Neural cell (in vitro differentiated cells): ENCODE measurements around the gene NDFIP2.

ENCODE experiments used
- EP300 ChIP-seq: fragments of 450-650 bp; conservative IDR thresholded peaks from 2 replicates; pipeline ENCODE4 v1.6.1; 2014; ENCODE audit warnings: antibody characterized with exemption, mild to moderate bottlenecking, moderate library complexity; ENCODE audit not compliant: poor library complexity, severe bottlenecking
- EZH2 ChIP-seq: fragments of 200-600, 300-800 bp; shearing (Covaris generic), sonication (generic); IDR thresholded peaks from 2 replicates; pipeline ENCODE4 v1.6.1; 2014; ENCODE audit warnings: antibody characterized with exemption, low read length, borderline replicate concordance, mild to moderate bottlenecking; ENCODE audit not compliant: insufficient read depth, poor library complexity, severe bottlenecking
- POLR2AphosphoS5 ChIP-seq: IDR thresholded peaks from 2 replicates; pipeline ENCODE4 v1.6.1; 2012
- SMC3 ChIP-seq: fragments of 450-650 bp; conservative IDR thresholded peaks from 2 replicates; pipeline ENCODE4 v1.6.1; 2014; ENCODE audit warnings: antibody characterized with exemption, mild to moderate bottlenecking, moderate library complexity; ENCODE audit not compliant: poor library complexity
- TAF1 ChIP-seq: IDR thresholded peaks from 2 replicates; pipeline ENCODE4 v1.6.1; 2012; ENCODE audit warnings: low read depth
- TF ChIP-seq, protein P1 (sequence below): fragments of 450-650 bp; IDR thresholded peaks from 2 replicates; pipeline ENCODE4 v1.5.1; 2014; ENCODE audit warnings: antibody characterized with exemption, mild to moderate bottlenecking, moderate library complexity; ENCODE audit not compliant: poor library complexity, severe bottlenecking
- TF ChIP-seq, protein P2 (sequence below): IDR thresholded peaks from 2 replicates; pipeline ENCODE4 v1.6.1; 2012; ENCODE audit warnings: borderline replicate concordance

DNA sequence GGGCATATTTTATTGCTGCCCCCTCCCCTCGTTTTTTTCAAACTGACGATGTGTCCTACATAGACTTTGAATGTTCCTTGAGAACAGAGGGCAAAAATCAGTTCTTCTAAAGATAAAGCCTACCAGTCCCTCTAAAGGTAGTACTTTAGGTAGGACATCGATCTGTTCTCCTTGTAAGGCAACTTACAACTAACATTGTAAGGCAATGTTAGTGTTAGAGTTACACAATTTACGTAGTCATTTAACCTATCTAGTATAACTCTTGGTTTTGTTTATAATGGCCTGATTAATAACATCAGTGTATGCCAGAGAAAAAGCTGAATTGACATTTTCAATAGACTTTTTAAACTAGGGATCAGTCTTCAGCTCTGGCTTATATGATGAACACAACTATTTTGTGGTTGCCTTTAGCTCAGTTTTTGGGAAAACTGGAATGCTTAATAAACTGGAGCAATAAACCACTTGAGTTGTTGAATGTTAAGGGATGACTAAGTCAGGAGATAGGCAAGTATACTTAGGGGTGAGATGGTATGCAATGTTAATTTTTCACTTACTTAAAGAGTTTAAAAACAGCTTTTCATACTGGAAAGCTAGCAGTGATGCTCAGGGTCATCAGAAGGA is 2.2 kb downstream of the NDFIP2 start:
- TF ChIP-seq, protein P1, sequence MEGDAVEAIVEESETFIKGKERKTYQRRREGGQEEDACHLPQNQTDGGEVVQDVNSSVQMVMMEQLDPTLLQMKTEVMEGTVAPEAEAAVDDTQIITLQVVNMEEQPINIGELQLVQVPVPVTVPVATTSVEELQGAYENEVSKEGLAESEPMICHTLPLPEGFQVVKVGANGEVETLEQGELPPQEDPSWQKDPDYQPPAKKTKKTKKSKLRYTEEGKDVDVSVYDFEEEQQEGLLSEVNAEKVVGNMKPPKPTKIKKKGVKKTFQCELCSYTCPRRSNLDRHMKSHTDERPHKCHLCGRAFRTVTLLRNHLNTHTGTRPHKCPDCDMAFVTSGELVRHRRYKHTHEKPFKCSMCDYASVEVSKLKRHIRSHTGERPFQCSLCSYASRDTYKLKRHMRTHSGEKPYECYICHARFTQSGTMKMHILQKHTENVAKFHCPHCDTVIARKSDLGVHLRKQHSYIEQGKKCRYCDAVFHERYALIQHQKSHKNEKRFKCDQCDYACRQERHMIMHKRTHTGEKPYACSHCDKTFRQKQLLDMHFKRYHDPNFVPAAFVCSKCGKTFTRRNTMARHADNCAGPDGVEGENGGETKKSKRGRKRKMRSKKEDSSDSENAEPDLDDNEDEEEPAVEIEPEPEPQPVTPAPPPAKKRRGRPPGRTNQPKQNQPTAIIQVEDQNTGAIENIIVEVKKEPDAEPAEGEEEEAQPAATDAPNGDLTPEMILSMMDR = no peak
- TF ChIP-seq, protein P2, sequence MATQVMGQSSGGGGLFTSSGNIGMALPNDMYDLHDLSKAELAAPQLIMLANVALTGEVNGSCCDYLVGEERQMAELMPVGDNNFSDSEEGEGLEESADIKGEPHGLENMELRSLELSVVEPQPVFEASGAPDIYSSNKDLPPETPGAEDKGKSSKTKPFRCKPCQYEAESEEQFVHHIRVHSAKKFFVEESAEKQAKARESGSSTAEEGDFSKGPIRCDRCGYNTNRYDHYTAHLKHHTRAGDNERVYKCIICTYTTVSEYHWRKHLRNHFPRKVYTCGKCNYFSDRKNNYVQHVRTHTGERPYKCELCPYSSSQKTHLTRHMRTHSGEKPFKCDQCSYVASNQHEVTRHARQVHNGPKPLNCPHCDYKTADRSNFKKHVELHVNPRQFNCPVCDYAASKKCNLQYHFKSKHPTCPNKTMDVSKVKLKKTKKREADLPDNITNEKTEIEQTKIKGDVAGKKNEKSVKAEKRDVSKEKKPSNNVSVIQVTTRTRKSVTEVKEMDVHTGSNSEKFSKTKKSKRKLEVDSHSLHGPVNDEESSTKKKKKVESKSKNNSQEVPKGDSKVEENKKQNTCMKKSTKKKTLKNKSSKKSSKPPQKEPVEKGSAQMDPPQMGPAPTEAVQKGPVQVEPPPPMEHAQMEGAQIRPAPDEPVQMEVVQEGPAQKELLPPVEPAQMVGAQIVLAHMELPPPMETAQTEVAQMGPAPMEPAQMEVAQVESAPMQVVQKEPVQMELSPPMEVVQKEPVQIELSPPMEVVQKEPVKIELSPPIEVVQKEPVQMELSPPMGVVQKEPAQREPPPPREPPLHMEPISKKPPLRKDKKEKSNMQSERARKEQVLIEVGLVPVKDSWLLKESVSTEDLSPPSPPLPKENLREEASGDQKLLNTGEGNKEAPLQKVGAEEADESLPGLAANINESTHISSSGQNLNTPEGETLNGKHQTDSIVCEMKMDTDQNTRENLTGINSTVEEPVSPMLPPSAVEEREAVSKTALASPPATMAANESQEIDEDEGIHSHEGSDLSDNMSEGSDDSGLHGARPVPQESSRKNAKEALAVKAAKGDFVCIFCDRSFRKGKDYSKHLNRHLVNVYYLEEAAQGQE = no peak
- TF ChIP-seq EZH2 (no peak), TAF1 (no peak), POLR2AphosphoS5 (no peak), EP300 (no peak), SMC3 (no peak)
